LNCaP clone FGC (cell line): ENCODE measurements around the gene MYO18B.

Source experiments
- DNase-seq: peaks from one replicate; pipeline ENCODE4 v3.0.0-alpha.2; 2011; ENCODE audit warnings: low read depth
- H3K4me3 ChIP-seq: 2 replicates; pipeline ENCODE4 v1.5.1; 2011; ENCODE audit warnings: mild to moderate bottlenecking, low read depth, low read length, control low read depth
- TF ChIP-seq, protein P1 (sequence below): IDR thresholded peaks from 2 replicates; pipeline ENCODE4 v1.5.1; 2012; ENCODE audit warnings: mild to moderate bottlenecking; ENCODE audit not compliant: control insufficient read depth, insufficient read depth; ENCODE audit errors: extremely low read depth

The MYO18B gene

DNA sequence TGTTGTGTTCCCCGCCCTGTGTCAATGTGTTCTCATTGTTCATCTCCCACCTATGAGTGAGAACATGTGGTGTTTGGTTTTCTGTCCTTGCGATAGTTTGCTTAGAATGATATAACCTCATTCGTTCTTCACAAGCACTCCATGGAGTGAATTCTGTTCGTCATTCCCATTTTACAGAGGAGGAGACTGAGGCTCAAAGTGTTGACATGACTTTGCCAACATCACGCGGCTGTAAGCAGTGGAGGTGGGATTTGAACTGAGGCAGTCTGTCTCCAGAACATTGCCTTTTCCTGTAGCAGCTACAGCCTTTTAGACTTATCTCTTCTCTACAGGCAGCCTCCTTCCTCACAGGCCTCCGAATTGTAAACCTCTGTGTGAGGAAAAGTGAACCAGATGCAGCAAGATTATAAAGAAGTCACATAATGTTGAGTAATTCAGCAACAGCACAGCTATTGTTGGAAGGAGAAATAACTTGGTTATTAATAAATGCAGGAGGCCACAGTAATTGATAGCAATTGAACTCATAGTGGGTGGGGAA lies 74.6 kb downstream of the MYO18B start:
- no peak overlapping the region for H3K4me3 ChIP-seq
- no peak for DNase-seq
- TF ChIP-seq, protein P1, sequence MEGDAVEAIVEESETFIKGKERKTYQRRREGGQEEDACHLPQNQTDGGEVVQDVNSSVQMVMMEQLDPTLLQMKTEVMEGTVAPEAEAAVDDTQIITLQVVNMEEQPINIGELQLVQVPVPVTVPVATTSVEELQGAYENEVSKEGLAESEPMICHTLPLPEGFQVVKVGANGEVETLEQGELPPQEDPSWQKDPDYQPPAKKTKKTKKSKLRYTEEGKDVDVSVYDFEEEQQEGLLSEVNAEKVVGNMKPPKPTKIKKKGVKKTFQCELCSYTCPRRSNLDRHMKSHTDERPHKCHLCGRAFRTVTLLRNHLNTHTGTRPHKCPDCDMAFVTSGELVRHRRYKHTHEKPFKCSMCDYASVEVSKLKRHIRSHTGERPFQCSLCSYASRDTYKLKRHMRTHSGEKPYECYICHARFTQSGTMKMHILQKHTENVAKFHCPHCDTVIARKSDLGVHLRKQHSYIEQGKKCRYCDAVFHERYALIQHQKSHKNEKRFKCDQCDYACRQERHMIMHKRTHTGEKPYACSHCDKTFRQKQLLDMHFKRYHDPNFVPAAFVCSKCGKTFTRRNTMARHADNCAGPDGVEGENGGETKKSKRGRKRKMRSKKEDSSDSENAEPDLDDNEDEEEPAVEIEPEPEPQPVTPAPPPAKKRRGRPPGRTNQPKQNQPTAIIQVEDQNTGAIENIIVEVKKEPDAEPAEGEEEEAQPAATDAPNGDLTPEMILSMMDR: no peak

DNA sequence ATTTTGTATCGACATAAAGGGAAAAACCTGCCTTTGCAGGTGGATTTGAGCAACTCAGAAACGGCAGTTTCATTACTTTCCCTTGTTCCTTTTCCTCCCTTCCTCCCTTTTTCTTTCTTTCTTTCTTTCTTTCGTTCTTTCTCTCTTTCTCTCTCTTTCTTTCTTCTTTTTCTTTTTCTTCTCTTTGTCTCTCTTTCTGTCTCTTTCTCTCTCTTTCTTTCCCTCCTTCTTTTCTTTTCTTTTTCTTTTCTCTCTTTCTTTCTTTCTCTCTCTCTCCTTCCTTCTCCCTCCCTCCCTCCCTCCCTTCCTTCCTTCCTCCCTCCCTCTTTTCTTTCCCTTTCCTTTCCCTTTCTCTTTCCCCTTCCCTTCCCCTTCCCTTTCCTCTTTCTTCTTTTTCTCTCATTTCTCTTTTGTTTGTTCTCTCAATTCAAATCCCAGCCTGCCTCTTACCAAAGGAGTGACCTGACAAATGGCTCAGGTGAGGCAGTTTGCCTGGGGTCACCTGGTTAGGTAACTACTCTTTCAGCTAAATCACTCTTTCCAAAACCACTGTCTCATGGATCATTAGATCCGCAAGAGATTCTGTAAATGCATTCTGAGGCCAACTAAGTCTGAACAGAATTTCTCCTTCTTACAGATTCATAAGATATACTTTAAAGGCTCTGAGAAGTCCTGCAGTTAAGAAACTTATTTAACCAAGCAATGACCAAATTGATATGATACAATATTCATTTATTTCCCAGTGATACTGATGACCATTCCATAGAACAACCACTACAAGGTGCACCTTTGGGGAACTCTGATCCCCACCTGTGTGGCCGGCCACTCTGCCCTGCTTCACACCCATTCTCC lies 75.3 kb downstream of the MYO18B start:
- TF ChIP-seq, protein P1: no peak
- H3K4me3 ChIP-seq: no peak overlapping the region
- no peak for DNase-seq

DNA sequence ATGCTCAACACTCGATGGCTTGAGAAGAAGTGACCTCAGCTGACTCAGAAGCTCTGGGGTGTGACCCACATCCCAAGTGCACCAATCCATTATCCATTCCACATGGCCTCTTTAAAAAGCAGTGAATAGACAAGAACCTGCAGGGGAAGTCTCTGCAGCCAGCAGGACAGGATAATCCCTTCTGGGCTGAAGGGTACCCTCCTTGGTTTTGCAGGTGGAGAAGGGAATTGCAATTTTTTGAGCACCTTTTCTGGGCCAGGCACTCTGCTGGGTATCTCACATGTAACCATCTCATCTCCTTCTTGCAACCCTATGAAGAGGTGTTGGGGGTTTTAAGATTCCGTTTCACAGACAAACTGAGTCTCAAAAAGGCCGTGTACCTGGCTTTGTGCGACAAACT lies 76.6 kb downstream of the MYO18B start:
- TF ChIP-seq, protein P1: no peak
- H3K4me3 ChIP-seq: no peak overlapping the region
- DNase-seq: no peak

DNA sequence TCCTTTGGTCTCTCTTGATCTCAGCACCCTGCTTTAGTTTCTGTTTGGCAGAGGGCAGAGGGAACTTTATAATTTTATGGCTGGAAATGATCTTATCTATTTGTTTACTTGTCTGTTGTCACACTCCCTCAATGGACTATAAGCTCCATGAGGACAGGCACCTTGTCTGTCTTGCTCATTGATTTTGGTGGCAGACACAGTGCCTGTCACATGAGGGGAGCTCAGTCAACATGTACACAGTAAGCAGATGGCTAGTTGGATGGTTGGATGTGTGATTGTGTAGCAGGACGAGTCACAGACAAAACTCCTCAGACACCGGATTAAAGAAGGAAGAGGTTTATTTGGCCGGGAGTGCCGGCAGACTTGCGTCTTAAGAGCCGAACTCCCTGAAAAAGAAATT lies 80.4 kb downstream of the MYO18B start:
- no peak overlapping the region for H3K4me3 ChIP-seq
- TF ChIP-seq, protein P1: no peak
- no peak for DNase-seq

DNA sequence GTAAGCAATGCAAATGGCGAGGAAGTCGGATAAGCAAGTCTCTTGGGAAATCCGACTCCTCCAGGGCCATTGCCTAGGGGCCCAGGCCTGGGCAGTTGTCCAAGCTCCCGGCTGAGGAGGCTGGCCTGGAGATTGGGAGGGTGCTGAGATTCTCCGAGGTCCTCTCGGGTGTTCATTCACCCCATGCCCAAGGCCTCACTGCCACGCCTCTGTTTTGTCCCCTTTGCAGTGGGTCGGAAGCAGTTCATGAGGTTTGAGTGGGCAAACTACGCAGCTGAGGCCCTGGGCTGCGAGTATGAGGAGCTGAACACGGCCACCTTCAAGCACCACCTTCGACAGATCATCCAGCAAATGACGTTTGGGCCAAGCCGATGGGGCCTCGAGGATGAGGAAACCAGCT lies 81.3 kb downstream of the MYO18B start:
- TF ChIP-seq, protein P1: no peak
- H3K4me3 ChIP-seq: no peak overlapping the region
- no peak for DNase-seq

DNA sequence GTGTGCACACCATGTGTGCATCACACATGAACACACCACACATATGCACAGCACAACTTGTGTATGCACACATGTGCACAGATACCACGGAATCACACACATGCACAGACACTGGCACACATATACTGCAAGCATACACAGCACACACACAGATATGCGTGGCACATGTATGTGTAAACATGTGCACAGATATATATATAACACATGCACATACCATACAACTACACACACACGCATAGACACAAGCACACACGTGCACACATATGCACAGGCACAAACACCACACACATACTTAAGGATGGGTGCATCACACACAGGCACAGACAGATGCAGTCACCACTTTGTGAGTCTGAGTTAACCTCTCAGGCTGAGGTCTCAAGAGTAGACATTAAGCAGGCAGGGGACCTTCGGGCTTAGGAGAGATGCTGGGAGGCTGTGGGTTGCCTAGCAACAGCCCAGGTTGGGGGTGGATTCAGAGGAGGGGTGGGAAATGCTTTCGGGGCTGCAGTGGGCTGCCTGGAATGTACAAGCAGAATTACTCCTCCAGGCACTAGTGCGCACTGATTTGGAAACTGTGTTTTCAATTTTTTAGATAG lies 82.9 kb downstream of the MYO18B start:
- DNase-seq: no peak
- TF ChIP-seq, protein P1: no peak
- H3K4me3 ChIP-seq: no peak overlapping the region
